NCI-H2196 treated with DMSO at 0.1 percent for 48 hours (cell line): ENCODE measurements around the gene RAD23A.
"Not testable (repeated sequence)": the region's sequence is repeated elsewhere in the genome, so short reads cannot be mapped to it uniquely, and the experiment has no call there.

Experiments
- DNase-seq: peaks from one replicate; lab custom pipeline; 2025; ENCODE audit not compliant: unreplicated experiment; lab: John Stamatoyannopoulos, UW

RAD23A gene

GRCh38 chr19:12937927-12938778 lies 7.5 kb upstream of the RAD23A start, which contains the start of gene CALR:
CALR (plus strand) TSS chr19:12938609; CDS start chr19:12938680, 71 bp downstream.
- peak; percentile 98 for DNase-seq

GRCh38 chr19:12938779-12939601 lies 6.7 kb upstream of the RAD23A start:
- DNase-seq = no peak

- DNase-seq = no peak
These were observed 5.7 kb upstream of the RAD23A start for GRCh38 chr19:12939975-12940423.

GRCh38 chr19:12940897-12941296 lies 4.8 kb upstream of the RAD23A start:
- DNase-seq = no peak

GRCh38 chr19:12943437-12944044 lies 2.1 kb upstream of the RAD23A start:
- DNase-seq = no peak

- no peak for DNase-seq
These were observed 1.5 kb upstream of the RAD23A start for GRCh38 chr19:12944104-12944674.

- peak; percentile 42 for DNase-seq
These were observed 545 bp downstream of the RAD23A start for GRCh38 chr19:12946092-12946721.

GRCh38 chr19:12946731-12947496 lies 1.3 kb downstream of the RAD23A start:
- no peak for DNase-seq

- DNase-seq = no peak
These were observed 2.3 kb downstream of the RAD23A start for GRCh38 chr19:12947702-12948611.

GRCh38 chr19:12948612-12949362 lies 3.1 kb downstream of the RAD23A start:
- DNase-seq = no peak

- DNase-seq = no peak
These were observed 4.0 kb downstream of the RAD23A start for GRCh38 chr19:12949363-12950283.

GRCh38 chr19:12952050-12952449 lies 6.4 kb downstream of the RAD23A start:
- not testable (repeated sequence) for DNase-seq

GRCh38 chr19:12952488-12953137 lies 7.0 kb downstream of the RAD23A start:
- no peak for DNase-seq

GRCh38 chr19:12953138-12953798 lies 7.6 kb downstream of the RAD23A start:
- DNase-seq = no peak

GRCh38 chr19:12953799-12954611 lies 8.3 kb downstream of the RAD23A start:
- no peak for DNase-seq
